NCI-H1092 (cell line): ENCODE data around the gene TUT1.
"Not testable (repeated sequence)": the region's sequence is repeated elsewhere in the genome, so short reads cannot be mapped to it uniquely, and the experiment has no call there.

Experiments
- DNase-seq: peaks from one replicate; lab custom pipeline; 2025; lab: John Stamatoyannopoulos, UW

The TUT1 gene

DNA sequence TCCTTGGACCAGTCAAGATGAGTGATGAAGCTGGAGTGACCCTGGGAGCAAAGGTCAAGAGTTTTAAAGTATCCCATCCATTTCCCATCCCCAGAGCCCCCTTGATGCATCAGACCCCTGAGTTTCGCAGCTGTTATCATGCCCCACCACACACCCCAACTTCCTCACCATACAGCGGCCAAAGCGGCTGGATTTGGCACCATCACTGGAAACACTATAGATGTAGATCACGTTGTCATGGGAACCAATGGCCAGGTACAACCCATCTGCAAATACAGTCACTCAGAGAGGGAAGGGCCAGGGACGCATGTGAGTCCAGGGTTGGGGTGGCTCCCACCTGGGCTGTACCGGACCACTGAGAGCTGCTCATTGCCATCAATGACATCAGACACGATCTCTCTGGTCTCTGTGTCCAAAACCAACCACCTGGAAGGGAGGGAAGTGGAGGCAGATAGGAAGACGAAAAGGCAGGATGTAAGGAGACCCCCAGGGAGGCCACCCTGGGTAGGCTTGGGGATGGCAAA lies 12.5 kb upstream of the TUT1 start:
- DNase-seq = no peak

- DNase-seq = no peak
Measured at GRCh38 chr11:62603072-62603408, 11.7 kb upstream of the TUT1 start.

- DNase-seq = peak; percentile 73
Measured at GRCh38 chr11:62602141-62603071, 11.1 kb upstream of the TUT1 start.

DNA sequence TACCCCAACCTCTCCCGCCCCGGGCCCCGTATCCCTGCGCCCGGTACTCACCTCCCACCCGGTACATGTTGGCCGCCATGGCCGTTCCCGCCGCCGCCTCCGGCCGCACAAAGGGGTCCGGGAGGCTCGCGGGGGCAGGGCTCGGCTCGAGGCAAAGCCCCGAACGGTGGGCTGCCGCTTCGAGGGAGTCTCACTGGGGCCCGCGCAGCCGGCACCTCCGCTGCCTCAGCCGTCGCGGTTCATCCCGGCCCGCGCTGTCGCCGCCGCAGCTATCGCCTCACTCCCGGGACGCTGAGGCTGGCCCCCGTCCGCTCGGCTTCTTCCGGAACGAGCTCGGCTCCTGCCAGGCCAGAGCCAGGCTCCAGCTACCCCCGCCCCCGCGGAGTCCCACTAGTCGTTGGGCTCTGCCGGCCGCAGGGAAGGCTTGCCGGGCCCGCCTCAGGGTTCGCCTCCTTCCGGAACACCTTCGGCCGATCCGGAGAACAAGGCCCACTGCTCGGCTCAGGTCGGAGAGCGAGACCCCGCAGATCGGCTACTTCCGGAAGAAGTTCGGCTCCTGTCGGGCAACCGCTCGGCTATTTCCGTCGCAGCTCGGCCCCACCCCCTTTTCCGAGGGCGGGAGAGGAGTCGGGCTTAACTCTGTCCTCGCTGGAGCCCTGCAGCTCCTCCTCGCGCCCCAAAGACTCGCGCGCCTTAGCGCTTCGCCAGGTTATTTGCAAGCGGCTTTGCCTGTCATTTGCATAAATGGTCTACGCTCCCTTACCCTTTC lies 10.2 kb upstream of the TUT1 start, which contains the start of gene MTA2:
Gene MTA2 (minus strand): TSS at position 494 of the 769 bp plus-strand sequence. CDS start 415 bp downstream, at position 79.
- peak; percentile 100 for DNase-seq

GRCh38 chr11:62601122-62601371 lies 9.7 kb upstream of the TUT1 start:
- no peak for DNase-seq

- DNase-seq = no peak
Measured at GRCh38 chr11:62600367-62601121, 9.2 kb upstream of the TUT1 start.

DNA sequence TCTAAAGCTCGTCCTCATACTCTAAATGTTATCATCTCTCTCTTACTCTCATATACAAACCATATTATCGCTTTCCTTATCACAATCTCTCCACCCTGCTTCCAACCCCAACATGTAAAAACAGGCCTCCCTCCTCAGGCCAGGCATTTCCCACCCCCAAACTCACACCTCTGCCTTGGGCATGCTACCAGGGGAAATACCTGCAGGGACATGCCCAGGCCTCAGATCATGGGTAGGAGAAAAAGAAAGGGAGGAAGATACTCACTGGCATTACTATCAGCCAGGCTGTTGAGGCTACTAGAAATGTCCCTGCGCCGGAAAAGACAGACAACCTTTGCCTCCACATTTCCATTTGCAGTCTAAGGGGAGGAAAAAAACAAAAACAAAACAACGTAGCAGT lies 8.6 kb upstream of the TUT1 start:
- no peak for DNase-seq

- peak; percentile 24 for DNase-seq
Measured at GRCh38 chr11:62599069-62599696, 7.9 kb upstream of the TUT1 start.

DNA sequence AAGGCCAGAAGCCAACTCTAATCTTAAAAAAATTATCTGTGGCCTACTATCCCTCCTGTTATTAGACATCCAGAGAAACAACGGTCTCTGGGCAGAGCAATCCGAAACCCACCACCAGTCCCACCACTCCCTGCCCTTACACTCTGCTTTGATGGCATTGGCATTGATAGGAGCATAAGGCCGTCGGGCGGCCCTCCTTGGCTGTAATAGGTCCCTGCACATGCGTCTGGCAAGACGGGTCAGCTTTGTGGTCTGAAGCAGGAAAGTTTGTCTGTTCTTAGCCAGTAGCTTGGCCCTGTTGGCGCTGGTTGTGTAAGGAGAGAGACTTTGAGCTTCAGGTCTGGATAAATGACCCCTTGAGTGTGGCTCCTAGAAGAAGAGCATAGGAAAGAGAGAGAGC lies 3.8 kb upstream of the TUT1 start:
- DNase-seq = no peak

DNA sequence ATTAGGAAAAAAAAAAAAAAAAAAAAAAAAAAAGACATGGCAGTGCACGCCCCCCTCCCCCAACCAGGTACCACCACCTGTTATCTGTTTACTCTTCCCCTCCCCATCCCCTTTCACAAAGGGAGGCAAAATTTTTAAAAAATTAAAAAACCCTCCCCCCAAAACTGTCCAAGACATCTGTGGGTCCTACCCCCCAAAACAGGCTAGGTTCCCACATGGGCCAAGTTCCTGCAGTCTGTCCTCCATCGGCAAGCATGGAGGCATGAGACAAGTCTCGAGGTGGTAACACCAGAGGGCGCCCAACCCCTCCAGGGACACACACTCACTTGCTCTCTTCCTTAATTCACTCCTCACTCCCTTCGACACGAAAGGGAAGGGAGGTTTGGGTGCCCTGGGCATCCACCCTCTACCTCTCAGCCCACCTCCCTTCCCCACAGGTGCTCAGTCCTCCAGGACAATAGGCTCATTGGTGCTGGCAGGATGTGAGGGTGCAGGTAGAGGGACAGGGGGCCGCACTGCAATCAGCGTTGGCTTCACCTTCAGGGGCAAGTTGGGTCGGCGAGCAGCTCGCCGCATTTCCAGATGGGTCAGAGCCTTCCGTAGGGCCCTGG lies 2.2 kb upstream of the TUT1 start:
- peak; percentile 37 for DNase-seq

DNA sequence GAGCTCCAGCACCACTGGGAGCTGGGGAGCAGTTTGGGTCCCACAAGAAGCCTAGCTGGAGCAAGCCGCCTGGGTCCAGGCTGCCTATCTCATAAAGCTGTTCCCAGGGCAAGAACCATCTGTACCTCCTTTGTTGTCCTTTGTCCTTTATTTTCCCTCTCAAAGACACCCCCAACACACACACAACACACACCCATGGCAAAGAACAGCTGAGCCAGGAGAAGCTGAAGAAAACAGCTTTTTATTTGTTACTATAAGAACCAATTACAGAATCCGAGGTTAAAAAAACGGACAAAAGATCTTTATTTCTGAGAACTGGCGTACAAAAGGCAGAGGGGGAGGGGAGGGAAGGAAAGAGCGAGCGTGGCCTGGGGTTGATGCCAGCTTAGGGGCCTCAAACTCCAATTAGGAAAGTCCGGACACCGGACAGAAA lies 1.7 kb upstream of the TUT1 start:
- DNase-seq = no peak

DNA sequence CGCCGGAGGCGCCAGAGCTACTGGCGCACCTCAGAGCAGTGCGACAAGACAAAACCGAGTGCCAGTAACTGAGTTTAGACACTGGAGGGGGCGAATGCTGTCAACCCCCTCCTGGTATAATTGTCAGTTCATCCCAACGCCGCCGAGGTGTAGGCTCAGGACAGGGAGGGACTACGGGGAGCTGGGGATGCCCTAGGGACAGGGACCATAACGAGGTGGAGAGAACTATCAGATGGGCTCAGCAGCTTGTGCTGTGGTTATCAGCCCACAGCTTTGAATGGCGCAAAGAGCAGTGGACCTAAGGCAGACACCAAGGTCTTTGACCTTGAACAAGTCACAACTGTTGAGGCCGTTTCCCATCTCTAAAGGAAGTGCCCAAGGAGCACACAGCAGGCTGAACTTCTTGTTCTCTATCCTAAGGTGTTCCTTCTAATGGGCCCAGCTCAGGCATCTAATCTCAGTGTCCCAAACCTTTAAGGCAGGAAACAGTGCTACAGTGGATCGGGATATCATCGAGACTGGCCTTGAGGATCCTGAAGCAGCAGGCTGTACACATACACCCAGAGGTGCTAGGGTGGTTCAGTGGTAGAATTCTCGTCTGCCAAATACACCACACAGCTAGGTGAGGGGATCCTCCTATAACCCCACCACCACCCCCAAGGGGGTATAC lies 958 bp upstream of the TUT1 start:
- DNase-seq = no peak

DNA sequence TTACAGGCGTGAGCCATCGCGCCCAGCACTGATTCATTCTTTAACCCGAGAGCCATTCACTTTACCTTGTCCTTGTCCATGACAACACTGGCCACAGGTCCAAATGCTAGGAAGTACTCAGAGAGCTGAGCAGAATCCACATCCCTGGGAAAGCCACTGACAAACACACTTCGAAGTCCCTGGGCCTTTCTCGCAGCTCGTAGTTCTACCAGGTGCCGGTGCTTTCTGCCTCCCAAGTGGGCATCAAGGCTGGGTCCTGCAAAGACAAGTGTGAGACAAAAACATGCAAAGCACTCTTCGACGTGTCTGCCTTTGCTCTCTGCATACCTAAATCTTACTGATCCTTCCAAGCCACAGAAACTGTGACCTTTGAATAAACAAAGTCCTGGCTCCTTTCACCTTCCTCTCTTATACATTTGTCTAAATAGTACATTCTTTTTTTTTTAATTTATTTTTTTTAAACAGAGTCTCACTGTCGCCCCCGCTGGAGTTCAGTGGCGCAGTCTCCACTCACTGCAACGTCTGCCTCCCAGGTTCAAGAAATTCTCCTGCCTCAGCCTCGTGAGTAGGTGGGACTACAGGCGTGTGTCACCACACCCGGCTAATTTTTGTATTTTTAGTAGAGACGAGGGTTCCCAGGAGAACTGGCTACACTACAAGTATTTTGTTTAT lies 2.2 kb downstream of the TUT1 start:
- no peak for DNase-seq

DNA sequence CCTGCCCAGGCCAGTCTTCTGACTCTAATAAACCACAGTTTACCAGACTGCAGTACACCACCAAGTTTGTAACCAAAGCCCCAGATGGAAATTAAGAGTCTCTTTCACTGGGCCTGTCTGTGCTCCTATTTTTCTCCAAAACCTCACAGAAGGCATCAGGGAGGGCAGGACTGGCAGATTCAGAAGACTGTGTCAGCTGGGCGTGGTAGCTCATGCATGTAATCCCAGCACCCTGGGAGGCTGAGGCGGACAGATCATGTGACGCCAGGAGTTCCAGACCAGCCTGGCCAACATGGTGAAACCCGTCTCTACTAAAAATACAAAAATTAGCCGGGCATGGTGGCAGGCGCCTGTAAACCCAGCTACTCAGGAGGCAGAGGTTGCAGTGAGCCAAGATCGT lies 6.0 kb downstream of the TUT1 start:
- not testable (repeated sequence) for DNase-seq

DNA sequence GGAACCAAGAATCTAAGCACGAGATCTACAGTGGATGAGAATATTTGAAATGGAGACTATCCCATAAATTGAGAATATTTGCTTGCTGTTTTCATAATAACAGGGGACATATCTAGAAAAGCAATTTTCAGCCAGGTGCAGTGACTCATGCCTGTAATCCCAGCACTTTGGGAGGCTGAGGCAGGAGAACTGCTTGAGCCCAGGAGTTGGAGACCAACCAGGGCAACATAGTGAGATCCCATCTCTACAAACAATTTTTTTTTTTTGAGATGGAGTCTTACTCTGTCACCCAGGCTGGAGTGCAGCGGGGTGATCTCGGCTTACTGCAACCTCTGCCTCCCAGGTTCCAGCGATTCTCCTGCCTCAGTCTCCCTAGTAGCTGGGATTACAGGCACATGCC lies 9.6 kb downstream of the TUT1 start:
- DNase-seq = not testable (repeated sequence)

DNA sequence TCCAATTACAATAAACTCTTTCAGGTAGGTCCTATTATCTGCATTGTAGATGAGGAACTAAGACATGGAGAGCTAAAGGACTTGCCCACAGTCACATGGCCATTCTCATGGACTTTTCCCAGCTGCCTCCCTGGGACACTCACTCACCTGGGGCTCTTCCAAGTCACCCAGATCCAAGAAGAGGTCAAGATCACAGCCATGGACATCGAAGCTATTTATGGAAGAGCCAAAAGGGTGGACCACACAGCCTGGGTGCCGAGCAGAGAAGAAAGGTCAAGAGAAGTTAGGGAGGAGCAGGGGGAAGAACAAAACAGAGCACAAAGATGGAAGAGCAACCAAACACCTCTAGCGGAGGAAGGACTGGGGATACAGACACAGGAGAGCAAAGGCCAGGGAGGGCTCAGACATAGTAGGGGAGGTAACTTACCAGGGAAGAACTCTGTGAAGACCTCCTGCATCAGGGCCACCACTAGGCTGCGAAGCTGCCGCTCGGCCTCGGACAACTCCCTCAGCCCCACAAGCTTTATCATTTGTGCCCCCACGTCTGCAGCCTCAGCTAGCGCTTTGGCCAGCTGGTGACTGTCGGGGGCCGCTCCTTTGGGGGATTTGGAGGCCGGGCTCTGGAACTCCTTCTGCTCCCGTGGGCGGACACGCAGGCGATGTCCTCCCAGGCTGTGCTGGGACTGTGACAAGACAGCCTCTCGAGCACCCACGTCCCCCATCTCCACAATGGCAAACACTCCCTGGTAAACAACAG lies 10.2 kb downstream of the TUT1 start:
- DNase-seq = no peak

DNA sequence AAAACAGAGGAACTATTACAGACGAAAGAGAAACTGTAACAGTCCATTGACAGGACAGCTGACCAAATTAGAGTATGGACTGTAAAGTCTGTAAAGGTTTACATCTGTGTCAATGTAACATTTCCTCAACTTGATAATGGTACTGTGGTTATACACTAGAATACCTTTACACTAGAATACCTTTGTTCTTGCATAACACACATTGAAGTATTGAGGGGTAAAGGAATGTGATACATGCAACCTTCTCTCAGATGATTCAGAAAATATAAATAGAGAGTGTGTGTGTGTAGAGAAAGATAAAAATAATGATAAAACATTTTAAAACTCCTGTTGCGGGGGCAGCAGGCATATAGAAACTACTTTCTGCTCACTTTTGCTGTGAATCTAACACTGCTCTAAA lies 12.1 kb downstream of the TUT1 start:
- no peak for DNase-seq

DNA sequence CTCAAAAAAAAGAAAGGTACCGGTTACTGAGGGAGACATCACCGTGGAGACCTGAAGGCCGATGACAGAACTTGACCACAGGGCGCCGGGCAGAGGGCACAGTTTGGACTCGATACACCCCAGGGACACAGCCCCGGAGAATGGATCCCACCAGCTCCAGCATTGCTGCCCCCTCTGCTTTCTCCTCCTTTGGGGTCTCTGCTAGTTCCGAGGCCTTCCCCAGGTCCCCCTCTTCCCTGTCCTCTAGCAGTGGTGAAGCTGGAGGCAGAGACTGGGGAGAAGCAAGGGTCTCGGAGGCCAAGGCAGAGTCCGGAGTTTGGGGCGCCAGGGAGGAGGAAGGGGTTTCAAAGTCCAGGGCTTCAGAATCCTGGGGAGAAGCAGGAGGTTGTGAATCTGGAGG lies 12.8 kb downstream of the TUT1 start:
- DNase-seq = no peak

DNA sequence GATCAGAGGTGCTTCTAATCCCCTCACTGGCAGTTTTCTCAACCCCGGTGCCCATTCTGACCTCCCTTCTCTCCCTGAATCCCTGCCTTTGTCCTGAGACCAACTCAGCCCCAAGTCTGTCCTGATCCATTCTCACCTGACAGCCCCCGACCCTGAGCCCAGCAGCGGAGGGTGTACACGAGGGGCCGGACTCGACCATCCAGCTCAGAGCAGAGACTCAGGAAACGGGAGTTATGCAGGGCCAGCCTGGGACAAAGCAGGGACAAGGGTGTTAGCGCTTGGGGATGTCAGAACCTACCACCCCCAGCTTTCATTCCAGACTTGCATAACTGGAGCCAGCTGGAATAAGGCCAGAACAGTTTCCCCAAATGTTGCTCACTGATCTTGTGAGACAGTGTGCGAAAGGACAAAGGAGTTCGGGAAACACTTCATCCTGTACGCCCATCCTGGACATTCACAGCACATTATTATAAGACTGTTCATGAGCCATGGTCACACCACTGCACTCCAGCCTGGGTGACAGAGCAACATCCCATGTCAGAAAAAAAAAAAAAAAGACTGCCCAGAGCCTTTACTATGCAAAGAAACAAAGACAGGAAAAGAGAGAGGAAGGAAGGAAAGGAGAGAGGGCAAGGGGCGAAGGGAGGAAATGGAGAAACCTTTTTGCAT lies 14.1 kb downstream of the TUT1 start:
- DNase-seq = no peak
